HT-29 (cell line): ENCODE measurements around the gene SESN1. TPM values are rescaled to one million over a fixed set of nuclear protein-coding genes. Genes with fewer than 3 reads are reported as not detected.

Experiments used
- DNase-seq: peaks from one replicate; pipeline ENCODE4 v3.0.0-alpha.2; 2015; ENCODE audit warnings: low spot score
- total RNA-seq: library from RNA; depleted of rRNA; stranded (reverse); fragments of >200 nt; shearing (Covaris generic); gene quantifications from 2 replicates; pipeline ENCODE4 v1.2.3, GENCODE V29; 2014

Gene SESN1
- total RNA-seq, 1 experiment from 2014 or later: 11.9 TPM

GRCh38 chr6:109060571-109060970 lies 34.1 kb downstream of the SESN1 start:
- DNase-seq: no peak

GRCh38 chr6:109059571-109060021 lies 35.0 kb downstream of the SESN1 start:
- DNase-seq: no peak

- no peak for DNase-seq
These were observed 35.5 kb downstream of the SESN1 start for GRCh38 chr6:109059153-109059552.

DNA sequence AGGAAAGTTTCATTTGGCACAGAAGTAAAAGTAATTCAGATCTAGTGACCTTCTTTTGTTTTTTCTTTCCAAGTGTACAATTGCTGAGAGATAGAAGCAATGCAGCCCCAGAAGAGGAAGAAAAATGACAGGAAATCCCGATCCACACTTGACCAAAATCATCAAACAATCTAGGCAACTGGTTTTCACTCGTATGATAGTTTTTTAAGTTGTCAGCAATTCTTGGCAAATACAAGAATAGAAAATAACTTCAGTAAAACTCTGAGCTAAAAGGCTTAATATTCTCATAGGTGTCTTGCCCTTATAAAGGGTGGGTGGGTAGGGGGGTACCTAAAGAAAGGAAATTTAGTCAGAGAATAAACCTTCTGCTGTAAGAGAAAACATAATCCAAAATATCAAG lies 36.0 kb downstream of the SESN1 start:
- DNase-seq: no peak

GRCh38 chr6:109056661-109057060 lies 38.0 kb downstream of the SESN1 start:
- no peak for DNase-seq

- DNase-seq: no peak
These were observed 38.8 kb downstream of the SESN1 start for GRCh38 chr6:109055771-109056235.

DNA sequence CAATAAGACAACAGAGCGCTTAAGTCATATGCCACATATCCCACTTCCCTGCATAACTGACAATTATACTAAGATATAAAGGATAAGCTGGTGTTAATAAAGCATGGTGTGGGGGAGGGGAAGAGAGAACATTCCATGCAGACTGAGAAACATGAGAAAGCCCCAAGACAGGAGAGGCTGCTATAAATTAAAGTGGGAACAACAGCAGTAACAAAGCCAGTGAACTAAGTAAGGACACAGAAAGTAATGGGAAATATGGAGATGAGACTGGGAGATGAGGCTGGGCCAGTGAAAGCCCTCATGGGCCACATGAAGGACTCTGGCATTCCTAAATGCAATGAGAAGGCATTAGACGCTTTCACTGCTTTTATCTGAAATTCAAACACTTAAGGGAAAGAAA lies 41.3 kb downstream of the SESN1 start:
- no peak for DNase-seq

DNA sequence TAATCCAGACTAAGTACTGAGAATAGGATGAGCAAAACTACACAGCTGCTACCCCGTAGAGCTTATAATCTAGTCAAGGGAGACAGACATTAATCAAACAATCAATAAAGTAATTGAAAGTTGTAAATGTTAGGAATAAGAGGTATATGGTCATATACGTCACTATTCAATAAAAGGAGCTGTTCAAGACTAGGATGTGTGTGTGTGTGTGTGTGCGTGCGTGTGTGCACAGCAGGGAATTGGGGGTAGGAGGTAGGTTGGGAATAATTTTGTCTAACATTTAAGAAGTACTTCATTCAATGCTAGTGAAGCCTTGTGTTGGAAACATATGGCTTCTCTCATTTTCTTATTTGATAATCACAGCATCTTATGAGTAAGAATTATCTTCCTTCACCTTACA lies 41.8 kb downstream of the SESN1 start:
- no peak for DNase-seq

- DNase-seq: no peak
These were observed 42.5 kb downstream of the SESN1 start for GRCh38 chr6:109052018-109052651.

DNA sequence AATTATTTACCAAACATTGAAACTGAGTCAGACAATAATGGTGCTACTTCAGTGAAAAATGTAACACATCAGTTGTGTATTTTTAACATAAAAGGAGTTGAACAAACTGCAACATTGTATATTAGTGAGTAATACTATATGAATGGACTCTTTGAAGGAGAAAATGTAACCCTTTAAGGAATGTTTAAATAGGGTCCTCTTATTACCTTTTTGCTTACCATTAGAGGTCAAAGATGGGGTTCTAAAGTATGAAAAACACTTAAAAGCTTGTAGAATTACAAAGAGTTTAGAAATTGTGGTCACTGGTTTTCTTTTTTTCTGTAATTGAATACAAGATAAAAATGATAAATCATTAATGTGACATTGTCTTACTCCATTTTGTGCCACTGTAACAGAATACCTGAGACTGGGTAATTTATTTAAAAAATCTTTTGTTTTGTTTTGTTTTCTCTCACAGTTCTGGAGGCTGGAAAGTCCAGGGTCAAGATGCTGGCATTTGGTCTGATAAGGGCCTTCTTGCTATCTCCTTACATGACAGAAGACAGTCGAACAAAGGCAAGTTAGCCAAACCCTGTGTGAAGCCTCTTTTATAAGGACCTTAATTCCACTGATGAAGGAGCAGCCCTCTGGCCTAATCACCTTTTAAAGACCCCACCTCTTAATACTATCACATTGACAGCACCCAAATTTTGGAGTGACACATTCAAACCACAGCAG lies 43.2 kb downstream of the SESN1 start:
- no peak for DNase-seq

GRCh38 chr6:109050447-109051102 lies 44.1 kb downstream of the SESN1 start:
- DNase-seq: no peak

GRCh38 chr6:109050012-109050411 lies 44.6 kb downstream of the SESN1 start:
- DNase-seq: no peak

DNA sequence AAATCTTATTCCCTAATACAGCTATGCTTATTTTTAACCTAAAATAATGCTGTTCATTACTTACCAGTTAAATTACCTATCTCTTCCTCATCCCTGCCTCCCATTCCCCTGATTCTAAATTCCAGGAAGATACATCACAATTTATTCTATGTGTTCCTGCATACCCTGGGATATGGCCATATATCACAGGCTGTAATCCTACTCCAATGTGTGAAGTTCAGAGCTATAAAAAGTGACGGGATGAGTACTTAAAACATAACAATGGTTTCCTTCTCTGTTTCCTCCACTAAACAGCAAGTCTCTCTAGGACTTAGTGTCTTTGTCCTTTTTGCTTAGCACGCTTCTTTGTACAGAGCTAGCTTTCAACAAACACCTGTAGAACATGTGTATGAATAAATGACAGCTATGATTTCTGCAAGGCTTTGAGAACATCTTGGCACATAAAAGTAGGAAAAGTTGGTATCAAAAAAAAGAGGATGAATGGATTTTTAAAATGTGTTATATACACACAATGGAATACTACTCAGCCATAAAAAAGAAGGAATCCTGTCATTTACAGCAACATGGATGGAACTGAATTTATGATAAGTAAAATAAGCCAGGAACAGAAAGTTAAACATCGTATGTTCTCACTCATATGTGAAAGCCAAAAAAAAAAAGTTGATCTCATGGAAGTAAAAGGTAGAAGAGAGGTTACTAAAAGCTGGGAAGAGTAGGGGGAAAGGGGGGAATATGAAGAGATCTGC lies 45.8 kb downstream of the SESN1 start:
- DNase-seq: no peak

- DNase-seq: no peak
These were observed 46.5 kb downstream of the SESN1 start for GRCh38 chr6:109048176-109048575.

DNA sequence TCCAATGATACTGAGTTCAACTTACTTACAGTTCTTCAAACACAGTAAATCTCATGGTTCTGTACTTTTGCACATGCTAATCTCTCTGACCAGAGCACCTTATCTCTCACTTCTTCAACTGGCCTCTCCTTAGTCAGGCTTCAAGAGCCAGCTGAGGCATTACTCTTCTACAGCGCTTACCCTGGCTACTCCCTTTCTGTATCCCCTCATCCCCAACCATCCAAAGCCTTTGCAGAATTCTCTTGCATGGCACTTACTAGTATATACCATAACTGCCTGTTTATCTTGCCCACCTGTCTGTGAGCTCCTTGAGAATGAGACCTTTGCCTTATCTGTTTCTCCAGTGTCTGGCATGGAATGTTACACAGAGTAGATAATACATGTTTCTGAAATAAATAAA lies 49.2 kb downstream of the SESN1 start:
- DNase-seq: no peak

DNA sequence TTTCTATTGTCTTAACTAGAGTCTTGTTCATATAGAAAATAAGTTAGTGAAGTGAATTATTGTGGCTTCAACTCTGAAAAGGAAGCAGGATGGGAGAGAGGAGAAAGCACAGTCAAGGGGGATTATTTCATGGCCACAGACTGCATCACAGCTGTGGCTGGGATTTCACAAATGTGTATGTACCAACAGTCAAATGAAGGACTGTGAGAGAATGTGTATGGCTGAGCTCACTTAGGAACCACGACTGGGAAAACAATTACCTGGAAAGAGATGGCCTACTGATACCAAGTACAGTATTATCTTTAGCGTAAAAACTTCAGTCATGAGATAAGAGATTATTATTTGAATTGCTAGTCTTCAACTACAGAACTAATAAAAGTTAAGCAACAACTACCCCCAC lies 54.9 kb downstream of the SESN1 start:
- no peak for DNase-seq

- no peak for DNase-seq
These were observed 55.7 kb downstream of the SESN1 start for GRCh38 chr6:109038837-109039398.

DNA sequence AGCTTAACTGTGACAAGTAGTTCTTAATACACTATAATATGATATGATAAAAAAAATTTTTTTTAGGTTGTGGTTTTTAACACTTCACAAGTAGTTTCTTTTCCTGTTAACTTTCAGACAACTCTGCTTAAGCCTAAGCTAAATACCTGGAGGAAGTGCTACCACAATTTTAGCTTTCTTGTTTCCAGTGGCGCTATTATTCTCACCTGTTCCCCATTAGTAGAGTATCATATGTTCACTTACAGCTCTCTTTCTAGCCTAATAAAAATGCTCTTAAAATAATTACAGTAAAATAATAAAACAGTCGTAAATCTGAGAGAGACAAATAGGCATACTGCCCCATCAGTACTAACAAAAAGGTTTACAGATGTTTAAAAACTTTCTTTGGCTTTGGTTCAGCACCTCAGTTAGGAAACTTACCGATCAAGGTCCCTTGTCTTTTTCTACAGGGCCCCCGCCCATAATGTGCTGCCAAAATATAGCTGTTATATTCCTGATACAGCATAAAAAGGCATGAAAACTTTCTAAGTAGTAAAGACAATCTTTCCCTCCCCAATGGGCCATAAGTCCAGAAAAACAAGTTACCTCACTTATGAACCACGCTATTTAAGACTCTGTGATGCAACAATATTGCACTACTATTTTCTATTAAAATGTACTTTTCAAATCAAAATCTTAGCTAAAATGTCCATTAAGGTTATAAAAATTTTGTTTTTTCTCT lies 57.9 kb downstream of the SESN1 start:
- no peak for DNase-seq

DNA sequence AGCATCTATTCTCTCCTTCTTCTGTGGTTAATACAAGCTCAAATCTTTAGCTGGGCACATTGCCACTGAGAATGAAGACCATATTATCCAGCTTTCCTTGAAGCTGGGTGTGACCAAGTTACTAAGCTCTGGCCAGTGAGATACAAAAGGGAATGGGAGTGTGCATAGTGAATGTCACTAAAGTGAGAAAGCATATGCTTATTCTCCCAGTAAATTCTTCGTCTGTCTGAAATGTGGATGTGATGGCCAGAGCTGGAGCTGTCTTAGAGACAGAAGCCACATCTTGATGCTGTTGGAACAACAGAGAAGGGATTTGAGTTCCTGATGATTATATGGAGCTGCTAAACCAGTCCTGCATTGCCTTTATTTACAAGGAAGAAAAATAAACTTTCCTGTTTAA lies 60.1 kb downstream of the SESN1 start:
- no peak for DNase-seq

- no peak for DNase-seq
These were observed 61.0 kb downstream of the SESN1 start for GRCh38 chr6:109033655-109034054.

DNA sequence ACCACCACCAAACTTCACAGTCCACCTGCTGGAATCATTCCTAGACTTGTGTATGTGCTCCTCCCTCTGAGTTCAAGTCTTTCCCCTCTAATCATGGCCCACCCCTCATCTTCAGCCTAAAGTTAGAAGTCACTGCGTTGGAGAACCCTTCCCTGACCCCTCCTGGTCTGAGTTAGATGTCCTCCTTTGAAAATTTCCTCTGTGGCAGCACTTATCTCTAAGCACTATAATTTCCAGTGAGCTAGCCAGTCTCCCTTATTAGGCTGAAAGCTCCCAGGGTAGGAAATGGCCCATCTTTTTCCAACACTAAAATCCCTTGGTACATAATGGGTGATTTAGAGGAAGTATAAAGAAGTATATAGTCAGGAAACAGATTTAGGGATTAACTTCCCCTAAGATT lies 63.2 kb downstream of the SESN1 start:
- DNase-seq: no peak
